Transverse colon (tissue), 4 donors: Measurements from ENCODE around the gene SCIN. TPM values are rescaled to one million over a fixed set of nuclear protein-coding genes. Genes with fewer than 3 reads are reported as not detected.
A peak's percentile ranks its signal among the peaks of the same experiment; 100 is the strongest.

Experiments
- DNase-seq: peaks from one replicate; pipeline ENCODE4 v3.0.0-alpha.2; 2019
- H3K27ac ChIP-seq, 4 donors: fragments of 200-600 bp; sonication (generic); 2 replicates each; pipeline ENCODE4 v1.5.1; 2016 to 2018; ENCODE audit warnings: inconsistent platforms in 4 of 4
- H3K27me3 ChIP-seq: fragments of 200-600 bp; sonication (generic); 2 replicates; pipeline ENCODE4 v1.5.1; 2017; ENCODE audit warnings: inconsistent platforms
- H3K36me3 ChIP-seq, 4 donors: fragments of 200-600 bp; sonication (generic); 2 replicates each; pipeline ENCODE4 v1.5.1; 2017 to 2019; ENCODE audit warnings: inconsistent platforms in 4 of 4
- H3K4me1 ChIP-seq, 4 donors: fragments of 200-600 bp; sonication (generic); 2 replicates each; pipeline ENCODE4 v1.5.1; 2017 to 2020; ENCODE audit warnings: inconsistent platforms in 4 of 4
- H3K4me3 ChIP-seq, 4 donors: fragments of 200-600 bp; sonication (generic); 1 replicate in 1 of 4; 2 replicates in 3 of 4; pipeline versions ENCODE4 v1.5.1 to v1.6.1; 2017 to 2019; ENCODE audit warnings: inconsistent platforms in 4 of 4
- H3K9me3 ChIP-seq, 2 donors: fragments of 200-600 bp; sonication (generic); 2 replicates each; pipeline ENCODE4 v1.5.1; 2017 to 2019; ENCODE audit warnings: inconsistent platforms in 2 of 2
- EP300 ChIP-seq: sonication (generic); formaldehyde crosslinking; IDR thresholded peaks from one replicate; pipeline ENCODE4 v1.6.1; 2017; ENCODE audit warnings: antibody characterized with exemption, low read depth
- POLR2A ChIP-seq: fragments of 450-650 bp; IDR thresholded peaks from one replicate; pipeline ENCODE4 v1.6.1; 2016; ENCODE audit warnings: antibody characterized with exemption, mild to moderate bottlenecking, moderate library complexity
- POLR2AphosphoS5 ChIP-seq, 3 donors: sonication (generic); formaldehyde crosslinking; IDR thresholded peaks; one replicate each; pipeline ENCODE4 v1.6.1; 2016; ENCODE audit warnings: antibody characterized with exemption in 3 of 3
- WGBS, 2 donors: methylation state at CpG; one replicate each; pipeline ENCODE4 v1.1.5; 2018; ENCODE audit warnings: low coverage in 1 of 2; 5-methylcytosine and 5-hydroxymethylcytosine counted together
- in situ Hi-C, 4 donors: fragments of 200-750 bp; cut with MboI; loops; one replicate each; pipeline versions ENCODE4 v1.15.0 to v1.15.1; 2017; ENCODE audit warnings: low sequenced_read_pairs in 3 of 4, low pct_ligation_motif_present in 1 of 4, low pct_unique_long_range_greater_than_20kb in 1 of 4
- intact Hi-C: fragments of 100-400 bp; cut with DNase I; formaldehyde crosslinking; loops from one replicate; pipeline ENCODE4 v1.15.1; 2023; ENCODE audit warnings: low total_unique reads
- total RNA-seq, 4 donors: library from RNA; depleted of rRNA; stranded (reverse); fragments of >200 nt; gene quantifications; one replicate each; pipeline ENCODE4 v1.1.0, GENCODE V29; 2016
- TF ChIP-seq, protein P1 (sequence below), 5 experiments: fragments of 200-600 bp in 3 of 5; fragments of 450-650 bp in 2 of 5; sonication (generic) in 3 of 5; IDR thresholded peaks; 1 replicate in 2 of 5; 2 replicates in 3 of 5; pipeline ENCODE4 v1.5.1; 2016 to 2017; ENCODE audit warnings: antibody characterized with exemption in 5 of 5, inconsistent platforms in 3 of 5, mild to moderate bottlenecking in 2 of 5, moderate library complexity in 1 of 5

The SCIN gene
- total RNA-seq, 4 donors from 2014 or later = 62.3 to 125 (median 86.4) TPM

DNA sequence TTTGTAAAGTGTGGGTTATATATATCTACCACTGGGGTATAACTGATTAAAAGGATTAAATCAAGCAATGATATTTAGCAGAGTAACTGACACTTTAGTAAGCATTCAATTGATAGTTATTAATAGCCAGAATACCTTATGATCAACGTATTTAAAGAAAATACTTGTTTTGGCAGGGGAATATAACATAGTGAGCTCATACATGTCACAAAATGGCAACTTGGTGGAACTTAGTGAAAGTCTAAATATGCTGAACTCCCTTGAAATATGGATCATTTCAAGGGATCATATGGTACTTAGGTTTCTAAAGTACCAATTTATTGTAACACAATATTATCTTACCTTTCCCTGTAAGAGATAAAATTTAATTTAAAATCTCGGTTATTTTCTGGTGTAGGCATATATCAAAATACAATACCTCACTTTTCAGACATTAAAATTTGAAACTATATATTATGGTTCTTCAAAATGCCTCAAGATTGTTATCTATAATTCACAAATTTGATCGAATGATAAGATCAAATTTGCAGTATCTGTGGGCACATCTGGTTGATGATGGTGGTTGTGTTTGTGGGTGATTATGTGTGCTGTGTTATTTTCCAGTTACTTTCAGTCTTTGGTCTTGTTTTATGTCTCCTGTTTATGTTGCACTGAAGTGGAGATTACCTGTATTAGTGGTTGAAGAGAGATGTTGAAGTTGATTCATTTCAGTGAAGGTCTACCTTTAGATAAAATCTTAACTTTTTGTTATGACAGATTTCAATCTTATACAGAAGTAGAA is 122.1 kb downstream of the SCIN start:
- no peak for DNase-seq
- Histone ChIP-seq H3K4me3 (no peak overlapping the region), H3K27ac (no peak overlapping the region), H3K4me1 (peaks cover 0 to 35% (median 10%) of the 10 kb centered on the region in 4 donors), H3K27me3 (no peaks in the 10 kb centered on the region), H3K36me3 (no peaks in the 10 kb centered on the region), H3K9me3 (no peaks in the 10 kb centered on the region)
- 31 to 43% methylated on average over 3 of the region's 3 CpGs for WGBS, 2 donors
- no peak for TF ChIP-seq POLR2AphosphoS5 (IDR thresholded peaks at IDR 0.05)
- intact Hi-C loops = no loop called here
- in situ Hi-C loops = no loop called here

DNA sequence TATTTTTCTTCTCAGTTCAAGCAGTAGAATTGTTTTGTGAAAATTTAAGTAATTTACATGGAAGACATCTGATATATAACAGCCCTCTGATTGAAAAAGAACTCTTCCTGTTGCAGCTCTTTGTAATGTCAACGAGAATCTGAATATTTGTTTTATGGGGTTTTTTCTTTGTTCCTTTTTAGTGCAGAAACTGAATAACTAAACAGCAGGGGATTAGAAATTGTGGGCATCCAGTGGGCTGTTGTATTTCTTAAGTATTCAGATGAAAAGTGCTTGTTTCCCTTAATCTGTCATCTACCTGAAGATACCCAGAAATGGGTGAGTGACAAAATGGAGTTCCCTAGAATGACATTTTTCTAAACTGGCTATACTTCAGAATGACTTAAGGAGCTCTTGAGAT is 124.3 kb downstream of the SCIN start:
- WGBS, 2 donors = 57 to 76% methylated on average over 1 of the region's 1 CpG
- Histone ChIP-seq H3K27ac (no peak overlapping the region), H3K4me3 (no peak overlapping the region), H3K36me3 (no peaks in the 10 kb centered on the region), H3K4me1 (peaks cover 0 to 27% (median 6%) of the 10 kb centered on the region in 4 donors), H3K9me3 (no peaks in the 10 kb centered on the region), H3K27me3 (no peaks in the 10 kb centered on the region)
- intact Hi-C loops = loop anchor here (5.0 kb wide), 1 partner anchor 617 kb away; no protein-coding TSS in a partner anchor
- no peak for TF ChIP-seq EP300
- TF ChIP-seq, protein P1, sequence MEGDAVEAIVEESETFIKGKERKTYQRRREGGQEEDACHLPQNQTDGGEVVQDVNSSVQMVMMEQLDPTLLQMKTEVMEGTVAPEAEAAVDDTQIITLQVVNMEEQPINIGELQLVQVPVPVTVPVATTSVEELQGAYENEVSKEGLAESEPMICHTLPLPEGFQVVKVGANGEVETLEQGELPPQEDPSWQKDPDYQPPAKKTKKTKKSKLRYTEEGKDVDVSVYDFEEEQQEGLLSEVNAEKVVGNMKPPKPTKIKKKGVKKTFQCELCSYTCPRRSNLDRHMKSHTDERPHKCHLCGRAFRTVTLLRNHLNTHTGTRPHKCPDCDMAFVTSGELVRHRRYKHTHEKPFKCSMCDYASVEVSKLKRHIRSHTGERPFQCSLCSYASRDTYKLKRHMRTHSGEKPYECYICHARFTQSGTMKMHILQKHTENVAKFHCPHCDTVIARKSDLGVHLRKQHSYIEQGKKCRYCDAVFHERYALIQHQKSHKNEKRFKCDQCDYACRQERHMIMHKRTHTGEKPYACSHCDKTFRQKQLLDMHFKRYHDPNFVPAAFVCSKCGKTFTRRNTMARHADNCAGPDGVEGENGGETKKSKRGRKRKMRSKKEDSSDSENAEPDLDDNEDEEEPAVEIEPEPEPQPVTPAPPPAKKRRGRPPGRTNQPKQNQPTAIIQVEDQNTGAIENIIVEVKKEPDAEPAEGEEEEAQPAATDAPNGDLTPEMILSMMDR (IDR thresholded peaks at IDR 0.05) = no peak
- no peak for TF ChIP-seq POLR2AphosphoS5 (IDR thresholded peaks at IDR 0.05)
- no peak for TF ChIP-seq POLR2A
- no peak for DNase-seq
- in situ Hi-C loops = no loop called here

DNA sequence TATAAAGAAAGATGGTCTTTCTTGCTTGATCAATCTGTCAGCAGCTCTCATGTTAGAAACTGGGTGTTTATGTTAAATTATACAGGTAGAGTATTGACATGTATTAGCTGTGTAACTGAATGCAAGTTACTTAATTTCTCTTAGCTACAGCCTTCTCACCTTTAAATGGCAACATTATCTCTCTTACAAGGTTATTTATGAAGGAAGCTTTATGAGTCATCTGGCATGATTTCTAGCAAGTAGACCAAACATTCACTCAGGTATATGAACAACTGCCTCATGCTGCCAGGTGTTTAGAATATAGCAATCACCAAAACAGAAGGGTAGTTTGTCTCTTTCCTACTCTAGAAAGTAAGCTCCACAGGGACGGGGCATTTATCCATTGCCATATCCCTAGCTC is 125.4 kb downstream of the SCIN start:
- in situ Hi-C loops = no loop called here
- no peaks in the 10 kb centered on the region for H3K36me3 ChIP-seq
- peak overlapping the region in 1 of 4 donors; percentile 7 for H3K27ac ChIP-seq
- peaks cover 0 to 1% of the 10 kb centered on the region in 2 donors for H3K9me3 ChIP-seq
- H3K27me3 ChIP-seq = no peaks in the 10 kb centered on the region
- intact Hi-C loops = loop anchor here (5.0 kb wide), 1 partner anchor 616 kb away; no protein-coding TSS in a partner anchor
- 60 to 86% methylated on average over 1 of the region's 1 CpG for WGBS, 2 donors
- no peak for TF ChIP-seq EP300
- no peak for TF ChIP-seq POLR2AphosphoS5 (IDR thresholded peaks at IDR 0.05)
- TF ChIP-seq, protein P1 (IDR thresholded peaks at IDR 0.05) = no peak
- TF ChIP-seq POLR2A = no peak
- H3K4me1 ChIP-seq = peaks cover 0 to 16% (median 3%) of the 10 kb centered on the region in 4 donors
- no peak overlapping the region for H3K4me3 ChIP-seq
- no peak for DNase-seq

DNA sequence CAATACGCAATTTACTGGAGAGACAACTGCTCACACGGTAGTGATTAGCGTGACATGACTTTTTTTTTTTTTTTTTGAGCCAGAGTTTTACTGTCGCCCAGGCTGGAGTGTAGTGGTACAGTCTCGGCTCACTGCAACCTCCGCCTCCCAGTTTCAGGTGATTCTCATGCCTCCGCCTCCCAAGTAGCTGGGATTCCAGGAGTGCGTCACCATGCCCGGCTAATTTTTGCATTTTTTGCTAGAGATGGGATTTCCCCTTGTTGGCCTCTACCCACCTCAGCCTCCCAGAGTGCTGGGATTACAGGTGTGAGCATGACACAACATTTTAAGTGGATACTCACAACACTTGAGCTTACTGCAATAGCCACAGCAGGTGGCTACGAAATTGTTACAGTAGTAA is 128.8 kb downstream of the SCIN start:
- H3K27ac ChIP-seq = no peak overlapping the region
- in situ Hi-C loops (no loop called here), intact Hi-C loops (loop anchor here (5.0 kb wide), 1 partner anchor 613 kb away; no protein-coding TSS in a partner anchor)
- H3K36me3 ChIP-seq = no peaks in the 10 kb centered on the region
- H3K27me3 ChIP-seq = no peaks in the 10 kb centered on the region
- no peak for DNase-seq
- H3K9me3 ChIP-seq = peaks cover 0 to 9% of the 10 kb centered on the region in 2 donors
- TF ChIP-seq POLR2AphosphoS5 (IDR thresholded peaks at IDR 0.05) (no peak), EP300 (no peak), POLR2A (no peak)
- TF ChIP-seq, protein P1 (IDR thresholded peaks at IDR 0.05) = no peak
- WGBS, 2 donors = 82 to 95% methylated on average over 3 to 10 of the region's 10 CpGs
- no peak overlapping the region for H3K4me3 ChIP-seq
- H3K4me1 ChIP-seq = peaks cover 0 to 15% (median 3%) of the 10 kb centered on the region in 4 donors
